ENCODE measurements around the gene RASL11B. TPM values are rescaled to one million over a fixed set of nuclear protein-coding genes. Genes with fewer than 3 reads are reported as not detected.
A peak's percentile ranks its signal among the peaks of the same experiment; 100 is the strongest.

The RASL11B gene
- total and polyA plus RNA-seq, 3 experiments from 2014 or later = 0.12 to 0.27 TPM; not detected in 1

- no peak overlapping the region for H3K27ac ChIP-seq (ENCODE audit: low read depth, low read length)
- H3K4me3 ChIP-seq (ENCODE audit: low read length) = no peak overlapping the region
- Mint-ChIP-seq H3K27me3 (peaks cover 2 to 8% of the 10 kb centered on the region in 2 donors), H3K4me3 (no peak overlapping the region), H3K9me3 (no peaks in the 10 kb centered on the region), H3K4me1 (no peaks in the 10 kb centered on the region), H3K27ac (no peak overlapping the region), H3K36me3 (no peaks in the 10 kb centered on the region)
- POLR2A ChIA-PET = no interaction called here
- no peaks in the 10 kb centered on the region for H3K4me1 ChIP-seq (ENCODE audit: insufficient read depth, low read length)
- no peaks in the 10 kb centered on the region for H3K36me3 ChIP-seq (ENCODE audit: insufficient read depth, low read length)
- H3K27me3 ChIP-seq (ENCODE audit: insufficient read depth, low read length, poor library complexity, severe bottlenecking) = no peaks in the 10 kb centered on the region
- CTCF ChIA-PET = no interaction called here
- no peak for DNase-seq
- H3K9me3 ChIP-seq (ENCODE audit: low read length) = no peaks in the 10 kb centered on the region
Measured at GRCh38 chr4:52850406-52851124, 11.6 kb upstream of the RASL11B start.

GRCh38 chr4:52852041-52852440 is 10.1 kb upstream of the RASL11B start:
- Histone ChIP-seq H3K36me3 (ENCODE audit: insufficient read depth, low read length) (no peaks in the 10 kb centered on the region), H3K4me3 (ENCODE audit: low read length) (no peak overlapping the region), H3K4me1 (ENCODE audit: insufficient read depth, low read length) (no peaks in the 10 kb centered on the region), H3K9me3 (ENCODE audit: low read length) (no peaks in the 10 kb centered on the region), H3K27me3 (ENCODE audit: insufficient read depth, low read length, poor library complexity, severe bottlenecking) (no peaks in the 10 kb centered on the region), H3K27ac (ENCODE audit: low read depth, low read length) (no peak overlapping the region)
- Mint-ChIP-seq H3K27ac (no peak overlapping the region), H3K4me3 (no peak overlapping the region), H3K36me3 (no peaks in the 10 kb centered on the region), H3K4me1 (no peaks in the 10 kb centered on the region), H3K9me3 (no peaks in the 10 kb centered on the region), H3K27me3 (peaks cover 5 to 21% of the 10 kb centered on the region in 2 donors)
- DNase-seq = no peak
- ChIA-PET CTCF (no interaction called here), POLR2A (no interaction called here)

GRCh38 chr4:52852711-52853110 is 9.4 kb upstream of the RASL11B start:
- no peaks in the 10 kb centered on the region for H3K9me3 ChIP-seq (ENCODE audit: low read length)
- H3K4me3 ChIP-seq (ENCODE audit: low read length) = no peak overlapping the region
- H3K27ac ChIP-seq (ENCODE audit: low read depth, low read length) = no peak overlapping the region
- H3K4me1 ChIP-seq (ENCODE audit: insufficient read depth, low read length) = no peaks in the 10 kb centered on the region
- Mint-ChIP-seq H3K9me3 (peaks cover 0 to 2% (median 0%) of the 10 kb centered on the region in 5 donors), H3K36me3 (no peaks in the 10 kb centered on the region), H3K4me3 (no peak overlapping the region), H3K4me1 (no peaks in the 10 kb centered on the region), H3K27ac (no peak overlapping the region), H3K27me3 (peaks cover 11 to 26% of the 10 kb centered on the region in 2 donors)
- ChIA-PET CTCF (no interaction called here), POLR2A (no interaction called here)
- no peak for DNase-seq
- no peaks in the 10 kb centered on the region for H3K36me3 ChIP-seq (ENCODE audit: insufficient read depth, low read length)
- no peaks in the 10 kb centered on the region for H3K27me3 ChIP-seq (ENCODE audit: insufficient read depth, low read length, poor library complexity, severe bottlenecking)

- Histone ChIP-seq H3K27me3 (ENCODE audit: insufficient read depth, low read length, poor library complexity, severe bottlenecking) (no peaks in the 10 kb centered on the region), H3K9me3 (ENCODE audit: low read length) (no peaks in the 10 kb centered on the region), H3K27ac (ENCODE audit: low read depth, low read length) (no peak overlapping the region), H3K4me3 (ENCODE audit: low read length) (no peak overlapping the region), H3K4me1 (ENCODE audit: insufficient read depth, low read length) (no peaks in the 10 kb centered on the region), H3K36me3 (ENCODE audit: insufficient read depth, low read length) (no peaks in the 10 kb centered on the region)
- ChIA-PET POLR2A (no interaction called here), CTCF (no interaction called here)
- no peak for DNase-seq
- H3K36me3 Mint-ChIP-seq = no peaks in the 10 kb centered on the region
- H3K27me3 Mint-ChIP-seq = peaks cover 15 to 33% of the 10 kb centered on the region in 2 donors
- no peak overlapping the region for H3K27ac Mint-ChIP-seq
- peaks cover 0 to 6% (median 0%) of the 10 kb centered on the region in 5 donors for H3K9me3 Mint-ChIP-seq
- no peak overlapping the region for H3K4me3 Mint-ChIP-seq
- no peaks in the 10 kb centered on the region for H3K4me1 Mint-ChIP-seq
Measured at GRCh38 chr4:52853351-52853750, 8.8 kb upstream of the RASL11B start.

- CTCF ChIA-PET = interaction anchor here (0.7 kb wide), 1 partner anchor 134 kb away, joined by 3 read pairs; no protein-coding TSS in a partner anchor
- POLR2A ChIA-PET = no interaction called here
- Histone ChIP-seq H3K9me3 (ENCODE audit: low read length) (no peaks in the 10 kb centered on the region), H3K4me3 (ENCODE audit: low read length) (no peak overlapping the region), H3K36me3 (ENCODE audit: insufficient read depth, low read length) (no peaks in the 10 kb centered on the region), H3K27ac (ENCODE audit: low read depth, low read length) (no peak overlapping the region), H3K4me1 (ENCODE audit: insufficient read depth, low read length) (no peaks in the 10 kb centered on the region), H3K27me3 (ENCODE audit: insufficient read depth, low read length, poor library complexity, severe bottlenecking) (no peaks in the 10 kb centered on the region)
- no peak for DNase-seq
- H3K27ac Mint-ChIP-seq = no peak overlapping the region
- no peaks in the 10 kb centered on the region for H3K36me3 Mint-ChIP-seq
- peaks cover 0 to 6% (median 3%) of the 10 kb centered on the region in 5 donors for H3K9me3 Mint-ChIP-seq
- peaks cover 29 to 62% of the 10 kb centered on the region in 2 donors for H3K27me3 Mint-ChIP-seq
- H3K4me1 Mint-ChIP-seq = peaks cover 8 to 11% (median 9%) of the 10 kb centered on the region in 3 donors
- no peak overlapping the region for H3K4me3 Mint-ChIP-seq
Measured at GRCh38 chr4:52856801-52857200, 5.3 kb upstream of the RASL11B start.

- H3K4me1 Mint-ChIP-seq = peaks cover 8 to 16% (median 9%) of the 10 kb centered on the region in 3 donors
- ChIA-PET POLR2A (no interaction called here), CTCF (no interaction called here)
- peaks cover 0 to 6% (median 3%) of the 10 kb centered on the region in 5 donors for H3K9me3 Mint-ChIP-seq
- H3K4me3 Mint-ChIP-seq = peak overlapping the region in 1 of 7 donors; percentile 83
- H3K27me3 ChIP-seq (ENCODE audit: insufficient read depth, low read length, poor library complexity, severe bottlenecking) = no peaks in the 10 kb centered on the region
- no peak overlapping the region for H3K27ac ChIP-seq (ENCODE audit: low read depth, low read length)
- no peak overlapping the region for H3K27ac Mint-ChIP-seq
- H3K27me3 Mint-ChIP-seq = peaks cover 27 to 76% of the 10 kb centered on the region in 2 donors
- H3K4me1 ChIP-seq (ENCODE audit: insufficient read depth, low read length) = peaks cover 6% of the 10 kb centered on the region
- no peaks in the 10 kb centered on the region for H3K36me3 Mint-ChIP-seq
- H3K36me3 ChIP-seq (ENCODE audit: insufficient read depth, low read length) = no peaks in the 10 kb centered on the region
- H3K9me3 ChIP-seq (ENCODE audit: low read length) = no peaks in the 10 kb centered on the region
- no peak overlapping the region for H3K4me3 ChIP-seq (ENCODE audit: low read length)
- DNase-seq = no peak
Measured at GRCh38 chr4:52860361-52860760, 1.8 kb upstream of the RASL11B start.

- H3K27me3 Mint-ChIP-seq = peaks cover 27 to 66% of the 10 kb centered on the region in 2 donors
- DNase-seq = no peak
- Histone ChIP-seq H3K27ac (ENCODE audit: low read depth, low read length) (no peak overlapping the region), H3K36me3 (ENCODE audit: insufficient read depth, low read length) (no peaks in the 10 kb centered on the region), H3K4me3 (ENCODE audit: low read length) (peak overlapping the region; percentile 69), H3K9me3 (ENCODE audit: low read length) (no peaks in the 10 kb centered on the region), H3K4me1 (ENCODE audit: insufficient read depth, low read length) (peaks cover 6% of the 10 kb centered on the region), H3K27me3 (ENCODE audit: insufficient read depth, low read length, poor library complexity, severe bottlenecking) (no peaks in the 10 kb centered on the region)
- peaks cover 8 to 16% (median 9%) of the 10 kb centered on the region in 3 donors for H3K4me1 Mint-ChIP-seq
- ChIA-PET POLR2A (no interaction called here), CTCF (no interaction called here)
- H3K4me3 Mint-ChIP-seq = peak overlapping the region; percentile 69 to 91 (median 80)
- peak overlapping the region in 2 of 8 donors; percentile 36 to 60 for H3K27ac Mint-ChIP-seq
- H3K9me3 Mint-ChIP-seq = peaks cover 0 to 6% (median 3%) of the 10 kb centered on the region in 5 donors
- H3K36me3 Mint-ChIP-seq = no peaks in the 10 kb centered on the region
Measured at GRCh38 chr4:52861171-52861823, 820 bp upstream of the RASL11B start.

GRCh38 chr4:52862639-52863161 is 583 bp downstream of the RASL11B start:
- H3K9me3 Mint-ChIP-seq = peaks cover 0 to 5% (median 3%) of the 10 kb centered on the region in 5 donors
- CTCF ChIA-PET = interaction anchor here (1.3 kb wide), 1 partner anchor 150 kb away, joined by 3 read pairs; no protein-coding TSS in a partner anchor
- no peaks in the 10 kb centered on the region for H3K27me3 ChIP-seq (ENCODE audit: insufficient read depth, low read length, poor library complexity, severe bottlenecking)
- H3K36me3 Mint-ChIP-seq = no peaks in the 10 kb centered on the region
- peak overlapping the region; percentile 20 to 83 (median 75) for H3K4me3 Mint-ChIP-seq
- no peaks in the 10 kb centered on the region for H3K9me3 ChIP-seq (ENCODE audit: low read length)
- no peaks in the 10 kb centered on the region for H3K36me3 ChIP-seq (ENCODE audit: insufficient read depth, low read length)
- no peak for DNase-seq
- H3K27me3 Mint-ChIP-seq = peaks cover 18 to 52% of the 10 kb centered on the region in 2 donors
- H3K4me1 ChIP-seq (ENCODE audit: insufficient read depth, low read length) = peaks cover 6% of the 10 kb centered on the region
- POLR2A ChIA-PET = interaction anchor here (1.0 kb wide), 1 partner anchor 140 kb away, joined by 4 read pairs; no protein-coding TSS in a partner anchor
- no peak overlapping the region for H3K27ac ChIP-seq (ENCODE audit: low read depth, low read length)
- H3K4me3 ChIP-seq (ENCODE audit: low read length) = peak overlapping the region; percentile 54
- H3K27ac Mint-ChIP-seq = no peak overlapping the region
- H3K4me1 Mint-ChIP-seq = peaks cover 8 to 16% (median 9%) of the 10 kb centered on the region in 3 donors
